Natural killer cell (primary cell): ENCODE results near the gene FHIT. TPM values are rescaled to one million over a fixed set of nuclear protein-coding genes. Genes with fewer than 3 reads are reported as not detected.
A peak's percentile ranks its signal among the peaks of the same experiment; 100 is the strongest.

Experiments
- ATAC-seq, 3 donors: fragments of 150-1000 bp in 2 of 3; fragments of 200-7000 bp in 1 of 3; cut with Tn5 transposase; 1 replicate in 1 of 3; 2 replicates in 2 of 3; pipeline ENCODE4 v1.10.0; 2021; ENCODE audit warnings: mild to moderate bottlenecking in 2 of 3, moderate library complexity in 2 of 3
- DNase-seq, 2 donors: peaks; one replicate each; pipeline versions ENCODE4 v3.0.0 to v3.0.0-alpha.2; 2013 to 2021; ENCODE audit warnings: mixed read lengths in 1 of 2
- H3K27ac ChIP-seq: one replicate; pipeline ENCODE4 v1.5.1; 2013; ENCODE audit warnings: mild to moderate bottlenecking, low read length
- H3K27me3 ChIP-seq: one replicate; pipeline ENCODE4 v1.6.1; 2013; ENCODE audit warnings: low read length; ENCODE audit not compliant: control insufficient read depth, insufficient read depth
- H3K36me3 ChIP-seq: one replicate; pipeline ENCODE4 v1.6.1; 2013; ENCODE audit warnings: low read length; ENCODE audit not compliant: control insufficient read depth, insufficient read depth
- H3K4me1 ChIP-seq: one replicate; pipeline ENCODE4 v1.6.1; 2013; ENCODE audit warnings: low read length; ENCODE audit not compliant: control insufficient read depth, insufficient read depth
- H3K4me3 ChIP-seq: one replicate; pipeline ENCODE4 v1.5.1; 2013; ENCODE audit warnings: low read length
- H3K9me3 ChIP-seq: one replicate; pipeline ENCODE4 v1.6.1; 2013; ENCODE audit warnings: low read length; ENCODE audit not compliant: control insufficient read depth, insufficient read depth
- H3K27ac Mint-ChIP-seq, 2 donors: one replicate each; pipeline ENCODE4 v1.8.0; 2022; ENCODE audit warnings: mild to moderate bottlenecking in 2 of 2, mixed read lengths in 2 of 2, moderate library complexity in 1 of 2
- H3K27me3 Mint-ChIP-seq, 2 donors: one replicate each; pipeline ENCODE4 v1.8.0; 2022; ENCODE audit warnings: low read depth in 2 of 2, mixed read lengths in 2 of 2
- H3K36me3 Mint-ChIP-seq: one replicate; pipeline ENCODE4 v1.8.0; 2022; ENCODE audit warnings: mixed read lengths
- H3K4me1 Mint-ChIP-seq, 2 donors: one replicate each; pipeline ENCODE4 v1.8.0; 2022; ENCODE audit warnings: mixed read lengths in 2 of 2
- H3K4me3 Mint-ChIP-seq: one replicate; pipeline ENCODE4 v1.8.0; 2022; ENCODE audit warnings: mild to moderate bottlenecking, moderate library complexity, mixed read lengths
- H3K9me3 Mint-ChIP-seq, 2 donors: one replicate each; pipeline ENCODE4 v1.8.0; 2022; ENCODE audit warnings: mixed read lengths in 2 of 2
- WGBS: methylation state at CpG from one replicate; pipeline ENCODE4 v1.1.7; 2013; ENCODE audit warnings: missing lambda C conversion rate; ENCODE audit not compliant: insufficient coverage; 5-methylcytosine and 5-hydroxymethylcytosine counted together
- intact Hi-C: fragments of 100-400 bp; cut with micrococcal nuclease; formaldehyde crosslinking; loops from one replicate; pipeline ENCODE4 v1.14.2; 2022
- total RNA-seq, 4 donors: library from RNA; stranded (reverse); fragments of 120-200 nt in 1 of 4; gene quantifications; one replicate each; pipeline versions ENCODE4 v1.2.3 to v1.2.4, GENCODE V29; 2013 to 2022
- TF ChIP-seq, protein P1 (sequence below): fragments of 200-600 bp; IDR thresholded peaks from one replicate; pipeline ENCODE4 v1.8.0; 2022; ENCODE audit warnings: antibody characterized with exemption

Gene FHIT
- total RNA-seq, 3 donors from 2014 or later (not counting 1 experiment from before 2014, with no cell fraction given), result 2.7 to 6.1 (median 3.3) TPM

DNA sequence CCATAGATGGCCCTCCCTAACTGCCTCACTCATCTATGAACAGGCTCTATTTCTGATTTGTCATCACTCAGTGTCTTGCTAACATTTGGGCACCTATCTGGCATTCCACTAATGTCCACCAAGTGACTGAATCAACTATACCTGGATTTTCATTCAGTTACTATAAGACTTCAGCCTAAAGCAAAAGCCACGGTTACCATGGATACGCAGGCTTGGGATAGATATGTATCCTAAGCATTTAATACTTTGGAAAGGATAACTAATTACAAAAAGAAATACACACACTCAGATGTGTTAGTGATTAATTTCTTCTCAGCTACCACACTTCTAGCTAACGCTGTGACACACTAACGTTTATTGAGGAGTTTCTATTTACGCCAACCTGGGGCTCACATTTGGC is 1301.9 kb downstream of the FHIT start:
- H3K36me3 Mint-ChIP-seq, result no peaks in the 10 kb centered on the region

DNA sequence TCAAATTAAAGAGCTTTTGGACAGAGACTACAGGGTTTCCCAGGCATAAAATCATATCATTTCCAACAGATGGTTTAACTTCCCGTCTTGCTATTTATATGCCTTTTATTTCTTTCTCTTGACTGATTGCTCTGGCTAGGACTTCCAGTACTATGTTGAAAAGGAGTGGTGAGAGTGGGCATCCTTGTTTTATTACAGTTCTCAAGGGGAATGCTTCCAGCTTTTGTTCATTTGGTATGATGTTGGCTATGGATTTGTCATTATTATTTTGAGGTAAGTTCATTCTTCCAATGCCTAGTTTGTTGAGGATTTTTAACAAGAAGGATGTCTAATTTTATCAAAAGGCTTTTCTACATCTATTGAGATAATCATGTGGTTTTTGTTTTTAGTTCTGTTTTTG is 1304.9 kb downstream of the FHIT start:
- H3K27ac ChIP-seq, result no peak overlapping the region
- H3K9me3 ChIP-seq, result no peaks in the 10 kb centered on the region
- no peak overlapping the region for H3K4me3 ChIP-seq
- intact Hi-C loops, result no loop called here
- H3K4me1 ChIP-seq, result peaks cover 9% of the 10 kb centered on the region
- no peak for ATAC-seq
- H3K4me3 Mint-ChIP-seq, result no peak overlapping the region
- H3K9me3 Mint-ChIP-seq, result no peaks in the 10 kb centered on the region
- peaks cover 0 to 4% of the 10 kb centered on the region in 2 donors for H3K27me3 Mint-ChIP-seq
- TF ChIP-seq, protein P1, sequence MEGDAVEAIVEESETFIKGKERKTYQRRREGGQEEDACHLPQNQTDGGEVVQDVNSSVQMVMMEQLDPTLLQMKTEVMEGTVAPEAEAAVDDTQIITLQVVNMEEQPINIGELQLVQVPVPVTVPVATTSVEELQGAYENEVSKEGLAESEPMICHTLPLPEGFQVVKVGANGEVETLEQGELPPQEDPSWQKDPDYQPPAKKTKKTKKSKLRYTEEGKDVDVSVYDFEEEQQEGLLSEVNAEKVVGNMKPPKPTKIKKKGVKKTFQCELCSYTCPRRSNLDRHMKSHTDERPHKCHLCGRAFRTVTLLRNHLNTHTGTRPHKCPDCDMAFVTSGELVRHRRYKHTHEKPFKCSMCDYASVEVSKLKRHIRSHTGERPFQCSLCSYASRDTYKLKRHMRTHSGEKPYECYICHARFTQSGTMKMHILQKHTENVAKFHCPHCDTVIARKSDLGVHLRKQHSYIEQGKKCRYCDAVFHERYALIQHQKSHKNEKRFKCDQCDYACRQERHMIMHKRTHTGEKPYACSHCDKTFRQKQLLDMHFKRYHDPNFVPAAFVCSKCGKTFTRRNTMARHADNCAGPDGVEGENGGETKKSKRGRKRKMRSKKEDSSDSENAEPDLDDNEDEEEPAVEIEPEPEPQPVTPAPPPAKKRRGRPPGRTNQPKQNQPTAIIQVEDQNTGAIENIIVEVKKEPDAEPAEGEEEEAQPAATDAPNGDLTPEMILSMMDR, result no peak
- H3K27me3 ChIP-seq, result no peaks in the 10 kb centered on the region
- DNase-seq, result no peak
- no peaks in the 10 kb centered on the region for H3K36me3 ChIP-seq
- no peaks in the 10 kb centered on the region for H3K36me3 Mint-ChIP-seq
- no peak overlapping the region for H3K27ac Mint-ChIP-seq
- H3K4me1 Mint-ChIP-seq, result peaks cover 14 to 16% of the 10 kb centered on the region in 2 donors
- WGBS, result 86% methylated on average over 1 of the region's 1 CpG

More for the DNA sequence above, 1301.9 kb downstream of the FHIT start:
- H3K4me3 ChIP-seq, result no peak overlapping the region
- H3K4me1 ChIP-seq, result no peaks in the 10 kb centered on the region
- intact Hi-C loops, result no loop called here
- WGBS, result 87% methylated on average over 3 of the region's 5 CpGs
- H3K4me3 Mint-ChIP-seq, result no peak overlapping the region
- H3K27ac Mint-ChIP-seq, result no peak overlapping the region
- H3K9me3 ChIP-seq, result no peaks in the 10 kb centered on the region
- H3K9me3 Mint-ChIP-seq, result peaks cover 0 to 3% of the 10 kb centered on the region in 2 donors
- no peaks in the 10 kb centered on the region for H3K27me3 ChIP-seq
- H3K27me3 Mint-ChIP-seq, result peaks cover 0 to 11% of the 10 kb centered on the region in 2 donors
- no peak overlapping the region for H3K27ac ChIP-seq
- ATAC-seq (no peak), DNase-seq (no peak)
- H3K4me1 Mint-ChIP-seq, result peaks cover 5% of the 10 kb centered on the region in 2 donors
- TF ChIP-seq, protein P1, result no peak
- H3K36me3 ChIP-seq, result no peaks in the 10 kb centered on the region

DNA sequence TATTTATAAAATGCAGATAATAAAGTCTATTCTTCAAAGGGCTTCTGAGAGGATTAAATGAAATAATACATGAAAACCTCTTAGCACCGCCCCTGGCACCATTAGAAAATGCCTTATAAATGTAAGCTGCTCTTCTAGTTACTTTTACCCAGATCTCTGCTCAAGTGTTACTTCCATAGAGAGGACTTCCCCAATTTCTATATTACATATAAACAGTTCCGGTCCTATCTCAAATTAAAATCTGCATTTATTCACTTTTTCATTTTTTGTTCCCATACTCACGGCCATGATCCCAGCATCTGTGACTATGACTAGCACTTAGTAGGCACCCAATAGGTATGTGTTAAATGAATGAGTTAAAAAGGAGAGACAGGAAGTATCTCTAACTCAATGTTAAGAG is 1310.5 kb downstream of the FHIT start:
- WGBS, result 70% methylated on average over 2 of the region's 3 CpGs
- no peak overlapping the region for H3K4me3 ChIP-seq
- H3K36me3 Mint-ChIP-seq, result no peaks in the 10 kb centered on the region
- no peaks in the 10 kb centered on the region for H3K27me3 Mint-ChIP-seq
- peaks cover 25% of the 10 kb centered on the region for H3K4me1 ChIP-seq
- H3K27ac Mint-ChIP-seq, result peak overlapping the region in 1 of 2 donors; percentile 2
- H3K36me3 ChIP-seq, result no peaks in the 10 kb centered on the region
- H3K9me3 ChIP-seq, result no peaks in the 10 kb centered on the region
- peak overlapping the region; percentile 71 for H3K4me3 Mint-ChIP-seq
- DNase-seq, result no peak
- TF ChIP-seq, protein P1, result no peak
- intact Hi-C loops, result no loop called here
- H3K4me1 Mint-ChIP-seq, result peaks cover 31 to 41% of the 10 kb centered on the region in 2 donors
- H3K27me3 ChIP-seq, result no peaks in the 10 kb centered on the region
- H3K27ac ChIP-seq, result peak overlapping the region; percentile 17
- no peaks in the 10 kb centered on the region for H3K9me3 Mint-ChIP-seq
- ATAC-seq, result peak in 1 of 3 donors; percentile 28

DNA sequence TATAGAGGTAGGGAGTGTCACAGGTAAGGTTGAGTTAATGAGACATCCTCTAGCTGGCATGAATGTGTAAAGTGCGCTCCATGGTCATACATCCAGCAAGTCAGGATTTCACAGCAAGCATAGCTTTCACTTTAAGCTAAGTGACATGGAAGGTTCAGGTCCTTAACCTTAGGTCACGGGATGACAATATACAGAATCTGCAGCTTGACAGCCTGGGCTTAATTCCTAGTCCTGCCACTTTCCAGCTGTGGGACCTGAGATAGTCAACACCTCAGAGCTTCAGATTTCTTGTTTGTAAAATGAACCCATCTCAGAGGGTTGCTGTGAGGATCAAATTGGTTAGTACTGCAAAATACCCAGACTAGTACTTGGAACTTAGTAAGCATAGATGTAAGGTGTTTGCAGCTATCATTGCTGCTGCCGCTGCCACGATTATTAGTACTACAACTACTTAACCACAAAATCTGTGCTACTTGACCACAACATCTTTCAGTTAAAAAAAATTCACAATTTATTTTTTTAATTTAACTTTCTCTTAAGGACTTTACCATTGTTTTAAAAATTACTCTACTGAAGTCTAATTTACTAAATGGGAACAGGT is 1311.3 kb downstream of the FHIT start:
- no peak overlapping the region for H3K4me3 ChIP-seq
- no peak overlapping the region for H3K27ac ChIP-seq
- no peak for DNase-seq
- Mint-ChIP-seq H3K36me3 (no peaks in the 10 kb centered on the region), H3K27me3 (no peaks in the 10 kb centered on the region), H3K27ac (peak overlapping the region in 1 of 2 donors; percentile 2), H3K4me1 (peaks cover 31 to 41% of the 10 kb centered on the region in 2 donors), H3K9me3 (no peaks in the 10 kb centered on the region), H3K4me3 (peak overlapping the region; percentile 71)
- WGBS, result 58% methylated on average over 4 of the region's 4 CpGs
- no peaks in the 10 kb centered on the region for H3K9me3 ChIP-seq
- H3K36me3 ChIP-seq, result no peaks in the 10 kb centered on the region
- intact Hi-C loops, result no loop called here
- peak in 1 of 3 donors; percentile 50 for ATAC-seq
- TF ChIP-seq, protein P1, result no peak
- no peaks in the 10 kb centered on the region for H3K27me3 ChIP-seq
- peaks cover 25% of the 10 kb centered on the region for H3K4me1 ChIP-seq
